Lower leg skin (tissue), 3 donors: ENCODE data around the gene ZNF292.

ENCODE experiments used
- POLR2A ChIP-seq, 2 donors: fragments of 450-650 bp; IDR thresholded peaks; one replicate each; pipeline ENCODE4 v1.6.1; 2016 to 2017; ENCODE audit warnings: antibody characterized with exemption in 2 of 2, mild to moderate bottlenecking in 1 of 2, moderate library complexity in 1 of 2
- TF ChIP-seq, protein P1 (sequence below), 3 donors: fragments of 450-650 bp; IDR thresholded peaks; one replicate each; pipeline ENCODE4 v1.5.1; 2016; ENCODE audit warnings: antibody characterized with exemption in 3 of 3, mild to moderate bottlenecking in 3 of 3, moderate library complexity in 2 of 3

DNA sequence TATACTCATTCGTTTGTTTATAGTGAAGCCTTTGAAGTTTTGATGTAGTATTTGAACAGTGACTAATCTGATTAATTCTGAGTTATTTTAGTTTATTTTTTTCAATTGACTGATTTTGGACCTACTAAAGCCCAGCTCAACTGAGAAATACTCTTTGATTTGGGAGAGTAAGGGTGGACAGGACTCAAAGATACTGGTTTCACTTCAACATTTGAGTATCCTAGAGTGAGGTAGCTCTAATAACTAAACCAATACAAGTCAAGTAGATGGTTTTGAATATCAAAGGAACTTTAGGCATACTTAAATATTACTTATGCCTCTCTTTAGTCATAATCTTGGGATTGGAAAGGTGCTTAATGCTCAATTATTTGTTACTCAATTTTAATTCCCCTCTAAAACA, 65.6 kb downstream of the ZNF292 start:
- TF ChIP-seq, protein P1, sequence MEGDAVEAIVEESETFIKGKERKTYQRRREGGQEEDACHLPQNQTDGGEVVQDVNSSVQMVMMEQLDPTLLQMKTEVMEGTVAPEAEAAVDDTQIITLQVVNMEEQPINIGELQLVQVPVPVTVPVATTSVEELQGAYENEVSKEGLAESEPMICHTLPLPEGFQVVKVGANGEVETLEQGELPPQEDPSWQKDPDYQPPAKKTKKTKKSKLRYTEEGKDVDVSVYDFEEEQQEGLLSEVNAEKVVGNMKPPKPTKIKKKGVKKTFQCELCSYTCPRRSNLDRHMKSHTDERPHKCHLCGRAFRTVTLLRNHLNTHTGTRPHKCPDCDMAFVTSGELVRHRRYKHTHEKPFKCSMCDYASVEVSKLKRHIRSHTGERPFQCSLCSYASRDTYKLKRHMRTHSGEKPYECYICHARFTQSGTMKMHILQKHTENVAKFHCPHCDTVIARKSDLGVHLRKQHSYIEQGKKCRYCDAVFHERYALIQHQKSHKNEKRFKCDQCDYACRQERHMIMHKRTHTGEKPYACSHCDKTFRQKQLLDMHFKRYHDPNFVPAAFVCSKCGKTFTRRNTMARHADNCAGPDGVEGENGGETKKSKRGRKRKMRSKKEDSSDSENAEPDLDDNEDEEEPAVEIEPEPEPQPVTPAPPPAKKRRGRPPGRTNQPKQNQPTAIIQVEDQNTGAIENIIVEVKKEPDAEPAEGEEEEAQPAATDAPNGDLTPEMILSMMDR (IDR thresholded peaks at IDR 0.05): no peak
- TF ChIP-seq POLR2A (IDR thresholded peaks at IDR 0.05): no peak
